ENCODE measurements around the gene SLC9A3.

The SLC9A3 gene

DNA sequence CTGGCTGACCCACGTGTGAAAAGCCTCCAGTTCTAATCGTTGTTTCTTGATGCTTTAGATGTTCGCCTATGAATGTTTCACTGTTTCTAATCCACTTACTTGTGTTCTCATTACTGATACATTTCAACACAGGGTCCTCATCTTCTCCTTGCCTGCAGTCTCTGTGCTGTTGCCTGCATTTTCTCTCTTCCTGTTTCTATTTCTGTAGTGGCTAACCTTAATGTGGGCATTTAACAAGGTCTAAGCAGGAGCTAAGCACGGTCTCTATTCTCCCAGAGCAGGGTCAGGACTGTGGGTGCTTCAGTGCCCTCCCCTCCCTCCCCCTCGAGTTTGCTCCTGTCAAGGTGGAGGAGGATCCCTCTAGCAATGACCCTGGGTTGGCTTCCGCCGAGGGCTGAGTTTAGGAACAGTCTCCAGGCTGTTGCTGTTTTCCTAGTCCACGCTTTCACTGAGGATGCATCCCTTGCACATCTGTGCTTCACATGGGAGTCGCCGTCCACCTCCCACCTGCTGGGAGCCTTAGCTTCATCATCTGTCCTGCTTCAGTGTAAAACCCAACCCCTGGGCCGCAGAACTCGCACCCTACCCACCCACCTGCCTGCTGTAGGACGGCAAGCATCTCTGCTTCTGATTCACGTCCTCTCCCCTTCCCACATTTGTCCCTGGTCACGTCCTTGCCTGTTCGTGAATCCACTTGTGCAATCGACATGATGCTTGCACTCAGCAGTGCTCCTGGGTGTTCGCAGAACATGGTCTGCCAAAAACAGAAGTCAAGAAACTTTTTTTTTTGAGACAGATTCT lies 83.6 kb downstream of the SLC9A3 start:
- DNase-seq = peak; percentile 13

DNA sequence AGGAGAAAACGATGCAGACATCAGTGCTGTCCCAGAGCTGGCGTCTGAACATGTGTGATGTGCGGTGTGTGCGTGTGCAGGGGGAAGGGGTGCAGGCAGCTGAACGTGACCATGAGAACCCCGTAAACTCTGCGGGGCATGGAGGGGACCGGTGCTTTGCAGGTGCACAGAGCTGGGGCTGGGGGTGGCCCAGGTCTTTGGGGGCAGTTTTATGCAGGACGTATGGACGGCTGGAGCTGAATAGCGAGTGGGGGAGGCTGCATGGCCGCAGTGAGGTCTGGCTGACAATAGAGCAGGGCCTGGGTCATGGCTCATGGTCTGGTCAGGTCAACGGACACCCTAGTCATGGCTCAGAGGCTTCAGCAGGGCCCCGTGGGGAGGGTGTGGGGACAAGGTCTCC lies 84.6 kb downstream of the SLC9A3 start:
- DNase-seq = peak; percentile 15

DNA sequence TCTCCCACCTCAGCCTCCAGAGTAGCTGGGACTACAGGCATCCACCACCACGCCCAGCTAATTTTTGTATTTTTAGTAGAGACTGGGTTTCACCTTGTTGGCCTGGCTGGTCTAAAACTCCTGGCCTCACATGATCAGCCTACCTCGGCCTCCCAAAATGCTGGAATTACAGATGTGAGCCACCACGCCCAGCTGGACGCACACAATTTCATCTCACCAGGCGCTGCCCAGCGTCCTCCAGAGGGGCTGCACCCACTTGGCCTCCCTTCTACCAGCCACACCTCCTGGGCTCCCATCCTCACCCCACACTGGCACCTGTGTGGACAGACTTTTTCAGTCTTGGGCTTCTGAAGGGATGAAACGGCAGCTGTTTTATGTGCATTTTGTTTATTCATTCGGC lies 85.1 kb downstream of the SLC9A3 start:
- DNase-seq = peak; percentile 13

DNA sequence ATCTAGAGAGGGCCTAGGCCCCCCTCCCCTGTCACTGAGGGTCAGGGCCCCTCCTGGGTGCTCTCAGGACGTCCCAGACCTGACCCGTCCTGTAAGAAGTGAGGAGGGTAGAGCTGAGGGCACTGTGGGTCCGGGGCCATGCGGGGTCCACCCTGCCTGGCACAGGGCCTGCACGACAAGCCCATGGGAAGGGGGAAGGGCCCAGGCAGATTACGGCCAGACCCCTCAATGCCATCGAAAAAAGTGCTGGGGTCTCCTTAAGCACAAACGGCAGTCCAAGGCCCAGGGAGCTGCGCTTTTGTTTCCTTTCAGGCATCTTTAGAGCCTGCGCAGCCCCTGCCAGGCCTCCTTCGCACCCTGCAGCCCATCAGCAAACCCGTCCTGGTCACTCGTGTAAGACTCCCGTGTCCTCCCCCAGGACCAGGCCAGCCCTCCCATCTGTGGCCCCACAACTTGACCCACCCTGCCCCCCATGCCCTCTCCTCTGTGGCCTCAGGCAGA lies 85.7 kb downstream of the SLC9A3 start:
- peak; percentile 19 for DNase-seq

DNA sequence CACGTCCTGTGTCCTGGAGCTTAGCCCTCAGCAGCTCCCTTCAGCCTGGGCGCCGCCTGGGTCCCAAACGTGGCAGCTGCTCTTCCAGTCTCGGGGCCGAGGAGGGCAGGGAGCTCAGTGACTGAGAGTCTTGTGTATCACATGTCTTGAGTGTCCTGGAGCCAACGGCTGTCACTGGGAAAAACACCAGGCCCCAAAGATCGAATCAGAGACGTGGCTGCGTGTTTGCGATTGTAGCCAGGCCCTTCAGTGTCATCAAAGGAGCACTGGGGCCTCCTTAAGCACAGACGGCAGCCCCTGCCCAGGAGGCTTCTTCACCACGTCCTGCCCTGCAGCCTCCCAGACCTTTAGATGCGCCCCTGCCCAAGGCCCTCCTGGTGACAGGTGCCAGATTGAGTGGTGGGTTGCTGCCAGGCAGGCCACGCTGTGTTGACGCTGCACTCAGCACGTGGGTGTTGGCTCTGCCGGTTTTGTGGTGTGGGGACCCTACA lies 86.9 kb downstream of the SLC9A3 start:
- peak; percentile 20 for DNase-seq

DNA sequence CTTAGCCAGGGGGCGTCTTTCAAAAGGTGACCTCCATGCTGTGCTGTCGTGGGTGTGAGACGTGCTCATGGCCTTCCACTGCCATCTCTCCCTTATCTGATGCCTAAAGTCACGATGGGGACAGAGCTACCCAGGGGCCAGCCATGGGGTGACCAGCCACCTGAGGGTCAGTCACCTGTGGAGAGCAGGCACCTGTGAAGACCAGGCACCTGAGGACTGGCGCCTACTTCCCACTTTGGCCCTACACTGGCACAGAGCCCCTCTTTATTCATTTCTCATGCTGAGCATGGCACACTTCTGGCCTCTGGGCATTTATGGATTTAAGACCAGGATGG lies 87.6 kb downstream of the SLC9A3 start:
- DNase-seq = no peak

DNA sequence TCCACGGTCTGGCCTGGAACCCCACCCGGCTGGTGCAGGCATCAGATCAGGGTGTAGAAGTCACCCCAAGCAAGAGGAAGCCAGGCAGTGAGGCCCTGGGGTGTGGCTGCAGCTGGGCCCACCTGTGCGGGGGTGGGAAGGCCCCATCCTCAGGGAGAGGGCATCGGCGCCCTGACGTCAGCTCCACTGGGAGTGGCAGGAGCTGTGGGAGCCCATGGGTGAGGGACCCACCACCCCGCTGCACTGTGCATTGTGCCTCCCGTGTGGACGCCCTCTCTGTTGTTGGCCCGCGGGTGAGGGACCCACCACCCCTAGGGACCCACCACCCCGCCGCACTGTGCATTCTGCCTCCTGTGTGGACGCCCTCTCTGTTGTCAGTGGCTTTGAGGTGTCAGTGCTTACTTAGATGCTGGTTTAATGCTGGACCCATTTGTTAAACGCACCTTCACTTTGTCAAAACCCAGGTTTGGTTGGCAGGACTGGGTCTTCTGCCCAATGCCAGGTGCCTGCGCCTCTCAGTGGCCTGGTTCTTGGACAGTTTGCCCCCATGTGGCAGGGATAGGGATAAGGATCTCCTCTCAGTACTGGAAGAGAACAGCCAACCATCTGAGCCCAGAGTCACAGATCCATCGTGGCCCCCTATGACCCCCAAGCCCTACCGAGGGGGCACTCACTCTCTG lies 88.1 kb downstream of the SLC9A3 start:
- DNase-seq = no peak

DNA sequence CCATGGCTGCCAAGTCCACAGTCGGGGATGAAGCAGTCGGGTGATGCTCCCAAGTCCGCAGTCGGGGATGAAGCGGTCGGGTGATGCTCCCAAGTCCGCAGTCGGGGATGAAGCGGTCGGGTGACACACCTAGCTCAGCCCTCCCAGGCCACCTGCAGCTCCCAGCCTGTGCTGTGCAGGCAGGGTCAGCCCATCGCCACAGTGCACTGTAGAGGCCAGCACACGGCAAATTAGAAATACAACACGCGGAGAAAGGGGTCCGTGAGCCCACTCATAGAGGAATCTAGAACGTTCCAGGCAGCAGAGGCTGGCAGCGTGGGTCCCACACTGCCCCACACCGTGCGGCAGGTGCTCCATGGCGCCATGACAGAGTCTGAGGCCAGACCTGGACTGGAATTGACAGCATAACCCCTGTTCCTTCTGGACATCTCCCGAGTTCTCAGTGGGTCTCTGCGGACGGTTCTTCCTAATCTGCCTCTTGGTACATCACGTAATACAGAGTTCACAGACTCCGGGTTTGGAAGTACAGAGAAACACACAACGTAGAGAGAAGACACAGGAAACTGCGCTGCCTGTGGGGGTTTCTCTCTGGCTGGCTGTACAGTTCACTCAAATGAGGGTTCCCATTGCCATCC lies 89.0 kb downstream of the SLC9A3 start:
- no peak for DNase-seq

DNA sequence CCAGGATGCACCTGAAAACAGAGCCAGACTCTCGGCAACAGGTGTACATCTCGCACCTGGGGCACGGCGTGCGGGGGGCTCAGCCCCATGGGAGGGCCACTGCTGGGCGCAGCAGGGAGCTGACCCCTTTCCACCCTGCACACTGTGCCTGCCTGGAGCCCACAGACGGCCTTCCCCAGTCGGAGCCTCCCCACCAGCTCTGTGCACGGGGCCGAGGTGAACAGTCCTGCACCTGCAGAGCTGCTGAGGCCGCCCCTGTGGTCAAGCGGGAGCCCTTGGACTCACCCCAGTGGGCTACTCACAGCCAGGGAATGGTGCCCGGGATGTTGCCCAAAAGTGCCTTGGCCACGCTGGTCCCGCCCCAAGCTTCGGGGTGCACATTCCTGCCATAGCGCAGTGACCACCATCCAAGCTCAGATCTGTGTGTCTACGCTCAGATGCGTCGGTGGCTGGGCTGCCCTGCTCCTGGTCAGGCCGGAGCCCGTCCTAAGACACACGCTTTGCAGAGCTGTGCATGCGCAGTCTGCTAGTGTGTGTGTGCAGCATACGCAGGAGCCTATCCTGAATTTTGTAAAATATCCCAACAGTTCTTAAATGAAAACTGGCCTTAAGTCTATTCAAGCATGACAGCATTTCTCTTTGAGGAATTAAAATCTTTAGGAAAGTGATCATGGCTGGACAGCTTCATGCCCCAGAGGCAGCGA lies 89.7 kb downstream of the SLC9A3 start:
- DNase-seq = no peak

DNA sequence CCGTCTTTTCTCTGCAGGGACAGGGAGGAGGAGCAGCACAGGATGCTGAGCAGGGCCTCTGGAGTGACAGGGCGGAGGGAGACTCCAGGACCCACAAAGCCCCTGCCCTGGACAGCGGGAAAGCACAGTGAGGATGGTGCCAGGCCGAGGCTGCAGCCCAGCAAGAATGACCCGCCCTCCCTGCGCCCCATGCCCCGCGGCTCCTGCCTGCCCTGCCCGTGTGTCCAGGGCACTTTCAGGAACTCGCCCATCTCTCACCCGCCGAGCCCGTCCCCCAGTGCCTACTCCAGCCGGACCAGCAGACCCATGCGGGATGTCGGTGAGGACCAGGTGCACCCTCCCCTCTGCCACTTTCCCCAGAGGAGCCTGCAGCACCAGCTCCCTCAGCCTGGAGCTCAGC lies 90.4 kb downstream of the SLC9A3 start:
- DNase-seq = no peak

DNA sequence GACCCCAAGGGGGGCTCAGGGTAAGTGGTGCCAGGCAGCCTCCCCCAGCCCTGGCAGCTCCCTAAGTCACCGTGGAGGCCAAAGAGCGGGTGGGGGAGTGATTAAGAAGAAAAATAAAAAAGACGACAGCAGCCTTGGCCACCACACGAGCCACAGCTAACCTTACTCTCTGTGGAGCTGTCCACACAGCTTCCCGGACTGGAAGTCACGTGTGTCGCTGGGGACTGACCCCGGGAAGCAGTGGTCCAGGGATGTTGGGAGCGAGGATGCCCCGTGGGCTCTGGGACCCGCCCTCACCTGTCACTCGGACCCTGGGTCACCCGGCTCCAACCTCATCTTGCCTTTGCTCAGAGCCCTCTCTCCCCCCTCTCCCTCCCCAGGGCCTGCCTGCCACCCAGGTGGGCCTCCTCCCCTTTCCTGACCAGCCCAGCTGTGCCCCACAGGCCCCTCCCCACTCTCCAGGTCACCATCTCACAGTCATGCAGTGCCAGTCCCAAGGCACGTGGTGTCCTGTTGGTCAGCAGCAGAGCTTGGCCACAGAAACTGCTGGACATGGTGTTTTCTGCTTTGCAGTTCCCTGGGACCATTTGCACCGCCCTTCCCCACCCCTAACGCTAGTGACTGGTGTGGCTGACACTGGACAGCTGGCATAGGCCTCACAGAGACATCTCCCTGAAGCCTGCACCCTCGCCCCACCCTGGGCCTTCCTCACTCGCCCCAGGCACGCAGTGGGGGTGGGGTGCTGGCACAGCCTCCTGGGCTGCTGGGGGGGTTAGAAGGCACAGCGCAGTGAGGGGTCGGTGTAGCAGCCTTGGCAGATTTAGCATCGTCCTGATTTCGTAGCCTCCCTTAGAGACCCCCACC lies 91.1 kb downstream of the SLC9A3 start:
- DNase-seq = no peak

DNA sequence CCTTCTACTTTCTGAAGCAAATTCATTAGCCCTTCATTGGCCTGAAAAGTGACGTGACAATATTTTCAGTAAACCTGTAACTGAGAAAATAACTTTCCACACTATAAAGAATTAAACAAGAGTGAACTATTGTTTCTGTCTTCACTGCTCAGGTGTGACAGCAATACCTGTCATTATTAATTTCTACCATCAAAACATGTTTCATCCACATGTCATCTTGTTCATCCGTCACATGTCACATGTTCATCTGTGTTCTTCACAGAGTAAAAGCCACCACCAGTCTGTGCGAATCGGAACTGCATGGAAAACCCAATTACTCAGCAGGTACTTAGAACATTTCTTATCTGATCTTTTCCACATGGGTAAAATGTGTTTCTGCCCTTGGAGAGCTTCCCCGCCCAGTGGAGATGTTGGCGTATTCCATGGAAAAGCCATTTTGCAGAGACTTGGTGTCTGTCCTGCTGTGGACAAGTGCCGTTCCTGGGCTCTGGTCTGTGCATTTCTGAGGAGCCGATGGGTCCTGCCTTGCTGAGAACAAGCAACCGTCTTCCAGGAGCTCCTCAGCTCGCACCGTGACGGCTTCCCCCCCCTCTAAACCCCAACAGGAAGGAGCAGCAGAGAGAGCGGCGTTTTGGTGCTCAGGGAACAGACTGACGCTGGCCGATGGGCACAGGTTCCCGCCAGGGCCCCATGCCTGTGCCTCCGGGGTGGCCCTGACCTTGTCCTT lies 91.9 kb downstream of the SLC9A3 start:
- no peak for DNase-seq

DNA sequence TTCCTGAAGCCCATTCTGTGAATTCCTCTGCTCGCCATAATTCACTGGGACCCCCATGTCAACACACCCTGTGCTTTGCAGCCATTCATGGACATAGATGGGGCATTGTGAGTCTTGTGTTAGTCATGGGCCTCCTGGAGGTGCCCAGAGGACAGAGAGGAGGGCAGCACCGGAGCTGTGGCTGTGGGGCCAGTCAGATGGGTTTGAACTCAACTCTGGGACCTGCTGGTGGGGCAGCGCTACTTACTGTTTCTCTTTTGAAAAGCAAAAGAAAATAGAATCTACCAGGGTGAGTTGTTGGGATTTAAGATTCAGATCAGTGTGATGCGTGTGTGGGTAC lies 92.6 kb downstream of the SLC9A3 start:
- no peak for DNase-seq

DNA sequence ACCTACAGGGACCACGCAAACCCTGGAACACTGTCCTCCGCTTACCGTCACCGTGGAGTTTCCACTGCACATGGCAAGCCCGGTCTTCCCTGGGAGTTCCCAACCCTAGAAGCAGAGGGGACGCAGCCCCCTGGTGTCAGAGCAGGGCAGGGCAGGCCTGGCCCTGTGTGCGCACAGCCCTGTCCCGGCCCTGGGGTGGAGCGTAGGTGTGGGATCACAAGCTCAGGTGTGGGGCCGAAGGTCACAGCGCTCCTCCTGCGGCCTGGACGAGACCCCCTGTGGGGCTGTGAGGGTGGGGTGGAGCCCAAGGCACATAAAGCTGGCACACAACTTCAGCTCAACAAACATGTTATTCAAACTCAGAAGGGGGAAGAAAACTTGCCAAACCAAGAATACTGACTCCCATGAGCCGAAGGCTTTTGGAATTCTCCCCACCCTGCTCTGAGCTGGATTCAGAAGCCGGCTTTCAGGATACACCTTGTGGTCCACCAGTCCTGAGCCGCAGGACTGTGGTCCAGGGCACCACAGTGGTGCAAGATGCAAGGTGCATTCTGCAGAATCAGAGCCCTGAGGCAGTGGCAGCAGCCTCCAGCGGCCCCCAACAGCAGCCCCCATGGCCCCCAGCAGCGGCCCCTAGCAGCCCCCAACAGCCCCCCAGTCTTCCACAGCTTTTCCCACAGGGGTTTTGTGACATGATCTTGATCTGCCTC lies 93.1 kb downstream of the SLC9A3 start:
- DNase-seq = peak; percentile 69

DNA sequence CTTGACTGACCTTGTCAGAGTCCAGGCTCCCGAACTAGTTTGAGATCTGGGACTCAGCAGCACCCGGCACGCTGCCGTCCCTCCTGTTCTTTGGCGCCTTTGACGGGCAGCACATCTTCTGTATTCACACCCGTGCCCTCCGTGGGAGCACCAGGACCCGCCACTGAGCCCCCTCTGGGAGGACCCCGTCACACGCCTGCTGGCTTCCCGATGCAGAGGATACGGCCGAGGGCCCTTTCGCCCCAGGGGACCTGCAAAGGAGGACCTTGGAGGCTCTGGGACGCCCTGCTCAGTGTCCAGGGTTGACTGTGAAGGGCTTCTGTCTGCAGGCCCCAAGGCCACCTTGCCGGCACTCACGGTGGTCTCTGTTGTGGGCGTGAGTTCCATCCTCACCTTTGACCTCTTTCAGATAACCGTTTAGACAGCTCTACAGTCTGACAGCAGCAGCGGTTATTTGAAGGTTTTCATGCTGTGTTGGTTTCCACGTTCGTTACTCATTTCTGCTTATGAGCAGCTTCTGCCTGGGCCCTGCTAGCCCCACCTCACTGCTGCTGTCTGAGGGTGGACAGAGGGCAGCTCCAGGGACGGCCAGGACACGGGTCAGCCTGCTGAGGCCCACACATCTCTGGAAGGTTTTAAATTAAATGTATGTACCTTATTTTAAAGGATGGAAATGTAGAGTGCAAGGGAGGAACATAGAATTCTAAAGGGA lies 93.9 kb downstream of the SLC9A3 start:
- DNase-seq = no peak

DNA sequence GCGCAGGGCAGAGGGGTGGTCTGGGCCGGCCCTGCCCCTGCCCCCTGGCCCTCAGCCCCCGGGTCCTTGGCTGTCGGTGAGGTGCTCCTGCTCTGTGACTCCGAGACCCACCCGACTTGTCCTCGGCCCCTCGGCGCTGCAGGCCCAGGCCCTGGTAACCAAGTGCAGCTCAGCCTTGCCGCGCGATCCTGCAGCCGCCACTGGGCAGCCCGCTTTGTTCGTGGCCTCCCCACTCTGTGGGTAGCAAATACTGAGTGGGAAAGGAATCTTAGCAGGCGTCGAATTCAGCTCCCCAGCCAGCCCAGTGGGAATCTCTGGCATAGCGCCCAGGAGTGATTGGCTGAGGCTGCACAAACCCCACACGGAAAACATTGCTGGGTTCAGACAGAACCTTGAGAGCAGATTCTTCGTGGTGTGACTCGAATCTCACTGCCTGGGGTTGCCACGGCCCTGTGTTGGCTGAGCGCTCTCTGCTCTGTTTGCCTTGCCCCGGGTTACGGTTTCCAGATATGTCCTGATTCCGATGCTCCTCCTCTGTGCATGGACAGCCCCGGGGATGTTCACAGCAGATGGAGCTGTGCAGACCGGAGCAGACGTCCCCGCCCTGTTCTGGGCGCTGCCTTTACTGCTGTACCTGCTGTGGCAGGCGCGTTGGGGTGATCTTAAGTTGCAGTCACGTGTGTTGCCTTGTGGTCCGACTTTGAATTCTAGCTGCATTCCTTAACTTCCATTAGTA lies 94.6 kb downstream of the SLC9A3 start:
- DNase-seq = peak; percentile 76

DNA sequence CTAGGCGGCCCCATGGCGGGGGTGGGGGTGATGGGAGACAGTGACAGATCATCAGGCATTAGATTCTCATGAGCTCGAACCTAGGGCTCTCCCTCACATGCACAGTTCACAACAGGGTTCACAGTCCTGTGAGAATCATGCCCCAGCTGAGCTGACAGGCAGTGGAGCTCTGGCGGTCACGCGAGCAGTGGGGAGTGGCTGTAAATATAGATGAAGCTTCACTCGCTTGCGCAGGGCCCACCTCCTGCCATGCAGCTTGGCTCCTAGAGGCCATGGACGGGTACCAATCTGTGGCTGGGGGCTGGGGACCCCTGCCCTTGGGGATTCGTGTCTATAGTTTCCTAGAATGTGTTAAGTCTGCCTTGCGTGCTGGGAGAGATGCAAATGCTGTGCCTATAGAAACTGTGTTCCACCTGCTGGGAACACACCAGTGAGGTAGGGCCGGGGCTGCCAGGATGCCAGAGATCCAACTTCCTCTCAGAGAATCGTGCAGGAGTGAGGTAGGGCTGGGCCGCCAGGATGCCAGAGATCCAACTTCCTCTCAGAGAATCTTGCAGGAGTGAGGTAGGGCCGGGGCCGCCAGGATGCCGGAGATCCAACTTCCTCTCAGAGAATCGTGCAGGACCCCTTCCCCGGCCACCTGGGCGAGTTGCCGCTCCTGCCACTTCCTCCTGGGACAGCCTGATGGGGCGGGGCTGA lies 95.3 kb downstream of the SLC9A3 start:
- no peak for DNase-seq

DNA sequence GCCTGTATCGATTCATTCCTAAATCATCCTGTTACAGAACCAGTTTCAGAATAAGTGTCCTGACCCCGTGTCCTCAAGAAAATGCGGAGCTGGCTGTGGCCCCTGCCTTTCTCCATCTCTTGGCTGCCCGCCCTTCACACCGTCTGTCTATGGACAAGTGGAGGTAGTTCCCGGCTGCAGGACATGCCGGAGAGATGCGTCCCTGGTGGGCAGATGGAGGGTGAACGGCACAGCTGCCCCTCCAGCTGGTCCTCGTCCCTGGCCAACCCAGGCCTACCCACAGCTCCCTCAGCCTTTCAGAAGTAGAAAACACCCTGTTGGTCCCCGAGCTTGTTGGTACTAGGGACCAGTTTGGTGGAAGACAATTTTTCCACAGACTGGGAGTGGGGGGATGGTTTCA lies 96.0 kb downstream of the SLC9A3 start:
- no peak for DNase-seq

All from femur (tissue), 1 donor.